Heart right ventricle (tissue), 16 donors: ENCODE data around the gene IGFN1. TPM values are rescaled to one million over a fixed set of nuclear protein-coding genes. Genes with fewer than 3 reads are reported as not detected.

Experiments used
- ATAC-seq, 8 donors: fragments of 200-7000 bp; cut with Tn5 transposase; one replicate each; pipeline ENCODE4 v1.9.1; 2020; ENCODE audit warnings: mild to moderate bottlenecking in 8 of 8, moderate library complexity in 8 of 8, moderate number of reproducible peaks in 1 of 8
- DNase-seq, 2 donors: peaks; one replicate each; pipeline ENCODE4 v3.0.0-alpha.2; 2020
- H3K27ac ChIP-seq, 10 donors: fragments of 200-600 bp; sonication (generic) in 2 of 10; one replicate each; pipeline versions ENCODE4 v1.5.0 to v1.8.0; 2020 to 2022; ENCODE audit warnings: mild to moderate bottlenecking in 3 of 10
- H3K27me3 ChIP-seq, 7 donors: fragments of 200-600 bp; one replicate each; pipeline ENCODE4 v1.8.0; 2021 to 2022; ENCODE audit warnings: mild to moderate bottlenecking in 2 of 7
- H3K36me3 ChIP-seq, 9 donors: fragments of 200-600 bp; sonication (generic) in 1 of 9; one replicate each; pipeline versions ENCODE4 v1.5.0 to v1.8.0; 2020 to 2022; ENCODE audit warnings: mild to moderate bottlenecking in 2 of 9
- H3K4me1 ChIP-seq, 9 donors: fragments of 200-600 bp; sonication (generic) in 1 of 9; one replicate each; pipeline versions ENCODE4 v1.5.0 to v1.8.0; 2020 to 2022; ENCODE audit warnings: mild to moderate bottlenecking in 4 of 9
- H3K4me3 ChIP-seq, 10 donors: fragments of 200-600 bp; sonication (generic) in 2 of 10; one replicate each; pipeline versions ENCODE4 v1.5.0 to v1.8.0; 2020 to 2022; ENCODE audit warnings: mild to moderate bottlenecking in 7 of 10, moderate library complexity in 2 of 10
- H3K9me3 ChIP-seq, 11 donors: fragments of 200-600 bp in 10 of 11; sonication (generic) in 2 of 11; one replicate each; pipeline versions ENCODE4 v1.5.0 to v1.8.0; 2013 to 2022; ENCODE audit warnings: mild to moderate bottlenecking in 2 of 11, control low read depth in 1 of 11, moderate library complexity in 1 of 11
- CTCF ChIP-seq, 9 donors: fragments of 200-600 bp; sonication (generic) in 2 of 9; IDR thresholded peaks; one replicate each; pipeline versions ENCODE4 v1.5.0 to v1.8.0; 2021 to 2022; ENCODE audit warnings: antibody characterized with exemption in 9 of 9, mild to moderate bottlenecking in 5 of 9, moderate library complexity in 1 of 9
- WGBS, 2 donors: extraction: QIAGEN DNeasy Blood & Tissue Kit; methylation state at CpG; one replicate each; pipeline ENCODE4 v1.1.7; 2013; ENCODE audit warnings: inconsistent platforms in 1 of 2; 5-methylcytosine and 5-hydroxymethylcytosine counted together
- intact Hi-C, 10 donors: fragments of 100-400 bp; cut with DNase I; formaldehyde crosslinking; loops; one replicate each; pipeline versions ENCODE4 v1.11.1 to v1.14.2; 2022
- polyA plus RNA-seq, 2 donors: library from polyadenylated mRNA; stranded (reverse); fragments of 200-250 nt; gene quantifications; one replicate each; pipeline ENCODE4 v1.2.3, GENCODE V29; 2013
- total RNA-seq, 10 donors: library from RNA; stranded (reverse); fragmentation: NEBNext Ultra II Directional in 3 of 10; extraction: Animal tissue kit (Norgen Biotek cat#: 25700) in 3 of 10; gene quantifications; one replicate each; pipeline versions ENCODE4 v1.2.1 to v1.2.4, GENCODE V29; 2021 to 2023
- donor health status: Arrhythmogenic right ventricular cardiomyopathy.
- donor health status: ischemic (EF 13 %, LVEDD 7.1; RV severe dilation, severe dysfunction).
- donor health status: healthy with polysubstance abuse.
- donor health status: DM: no; HTN: yes; CAD: no.
- donor health status: DM: no; HTN: no; CAD: no.
- donor health status: ischemic (EF 25% LVEDD 6.9; RV normal size, moderate dysfunction).
- donor health status: ischemic (EF 25% LVEDD 5.7; RV mildly dilated, moderate dysfunction).
- donor health status: healthy.
- donor health status: DM: yes; HTN: yes; CAD: no.
- donor health status: Ischemic cardiomyopathy.
- donor health status: ischemic (EF 35%, LVEDD 5.7; RV mildly dilated, moderate dysfunction).
- donor health status: nonischemic (EF 11% LVEDD 7.7; RV severe dilation, severe dysfunction).
- donor health status: DM: yes; HTN: yes; CAD: no.
- donor health status: PGD.
- donor health status: ischemic (EF 29% LVEDD 5.4; RV normal size, mild dysfunction).
- donor health status: nonischemic (EF 23%, LVEDD 6.1; RV moderate dilation, normal function).

IGFN1 gene
- total and polyA plus RNA-seq, 12 donors: 0.01 to 0.07 (median 0.02) TPM; not detected in 7

GRCh38 chr1:201259476-201260235 is 69.0 kb downstream of the IGFN1 start:
- peak overlapping the region in 1 of 10 donors; percentile 10 for H3K27ac ChIP-seq
- TF ChIP-seq CTCF (IDR thresholded peaks at IDR 0.05): peak in 1 of 9 donors; percentile 6
- no peaks in the 10 kb centered on the region for H3K36me3 ChIP-seq
- peak in 7 of 8 donors; percentile 44 to 75 (median 67) for ATAC-seq
- no peaks in the 10 kb centered on the region for H3K9me3 ChIP-seq
- 8 to 9% methylated on average over 27 to 28 of the region's 28 CpGs for WGBS, 2 donors
- intact Hi-C loops: loop anchor here in 3 of 10 donors (5.0 kb wide), 2 partner anchors 48 to 88 kb away; no protein-coding TSS in a partner anchor
- H3K27me3 ChIP-seq: peaks cover 0 to 30% (median 19%) of the 10 kb centered on the region in 7 donors
- peak overlapping the region in 2 of 10 donors; percentile 9 for H3K4me3 ChIP-seq
- H3K4me1 ChIP-seq: peaks cover 6 to 15% (median 11%) of the 10 kb centered on the region in 9 donors
- DNase-seq: no peak

GRCh38 chr1:201260236-201260590 is 69.6 kb downstream of the IGFN1 start:
- H3K4me3 ChIP-seq: peak overlapping the region in 2 of 10 donors; percentile 9
- ATAC-seq: peak; percentile 38 to 70 (median 62)
- no peak for TF ChIP-seq CTCF (IDR thresholded peaks at IDR 0.05)
- peak overlapping the region in 1 of 10 donors; percentile 10 for H3K27ac ChIP-seq
- no peak for DNase-seq
- peaks cover 0 to 29% (median 19%) of the 10 kb centered on the region in 7 donors for H3K27me3 ChIP-seq
- no peaks in the 10 kb centered on the region for H3K9me3 ChIP-seq
- H3K36me3 ChIP-seq: no peaks in the 10 kb centered on the region
- H3K4me1 ChIP-seq: peaks cover 6 to 15% (median 11%) of the 10 kb centered on the region in 9 donors
- intact Hi-C loops: loop anchor here in 2 of 10 donors (5.0 kb wide), 2 partner anchors 47 to 87 kb away; no protein-coding TSS in a partner anchor
- WGBS, 2 donors: 17 to 19% methylated on average over 11 of the region's 11 CpGs

- WGBS, 2 donors: 95% methylated on average over 8 of the region's 8 CpGs
- no peak for TF ChIP-seq CTCF (IDR thresholded peaks at IDR 0.05)
- H3K9me3 ChIP-seq: no peaks in the 10 kb centered on the region
- no peak overlapping the region for H3K4me3 ChIP-seq
- no peaks in the 10 kb centered on the region for H3K36me3 ChIP-seq
- no peak overlapping the region for H3K27ac ChIP-seq
- DNase-seq (no peak), ATAC-seq (no peak)
- intact Hi-C loops: loop anchor here in 2 of 10 donors (5.0 kb wide), 2 partner anchors 47 to 87 kb away; no protein-coding TSS in a partner anchor
- peaks cover 0 to 31% (median 19%) of the 10 kb centered on the region in 7 donors for H3K27me3 ChIP-seq
- H3K4me1 ChIP-seq: peaks cover 6 to 15% (median 11%) of the 10 kb centered on the region in 9 donors
Measured at GRCh38 chr1:201260648-201261311, 70.2 kb downstream of the IGFN1 start.

DNA sequence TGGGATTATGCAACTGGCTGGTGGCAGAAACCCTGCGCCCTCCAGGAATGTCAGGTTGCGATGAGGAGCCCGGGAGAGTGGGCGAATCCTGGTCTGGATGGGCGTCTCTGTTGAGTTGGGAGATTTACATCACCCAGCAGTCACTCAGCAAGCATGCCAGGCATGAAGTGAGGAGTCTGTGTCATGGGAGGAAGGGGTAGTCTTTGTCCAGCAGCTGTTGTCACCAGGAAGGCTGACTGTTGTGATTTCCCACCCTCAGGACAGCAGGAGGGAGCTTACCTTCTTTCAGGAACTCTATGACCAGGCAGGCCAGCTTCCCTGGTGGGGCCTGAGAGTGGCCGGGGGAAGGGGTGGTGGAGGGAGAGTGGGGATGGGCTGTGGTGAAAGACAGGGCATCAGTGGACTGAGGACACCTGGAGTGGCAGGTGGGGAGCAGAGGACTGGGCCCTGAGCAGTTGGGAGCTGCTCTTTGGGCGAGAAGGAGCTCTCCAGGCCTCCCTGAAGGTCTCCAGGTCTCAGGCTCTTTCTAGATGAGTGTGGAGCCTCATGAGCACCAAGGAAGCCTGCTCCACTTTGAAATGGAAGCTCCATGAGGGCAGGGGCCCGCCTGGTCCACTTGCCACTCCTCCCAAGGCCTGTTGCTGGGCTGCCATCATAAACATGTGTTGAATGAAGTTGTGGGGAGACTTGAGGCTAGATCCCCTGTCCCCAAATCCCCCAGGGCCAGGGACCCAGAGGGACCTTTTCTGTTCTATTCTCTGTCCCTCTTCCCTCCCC is 71.3 kb downstream of the IGFN1 start:
- Histone ChIP-seq H3K27me3 (peaks cover 0 to 31% (median 19%) of the 10 kb centered on the region in 7 donors), H3K4me1 (peaks cover 6 to 15% (median 12%) of the 10 kb centered on the region in 9 donors), H3K27ac (no peak overlapping the region), H3K4me3 (no peak overlapping the region), H3K36me3 (no peaks in the 10 kb centered on the region), H3K9me3 (no peaks in the 10 kb centered on the region)
- TF ChIP-seq CTCF (IDR thresholded peaks at IDR 0.05): no peak
- WGBS, 2 donors: 95 to 98% methylated on average over 8 of the region's 8 CpGs
- ATAC-seq (no peak), DNase-seq (no peak)
- intact Hi-C loops: loop anchor here in 2 of 10 donors (5.0 kb wide), 2 partner anchors 45 to 85 kb away; no protein-coding TSS in a partner anchor
